OCI-LY3 (cell line): ENCODE data around the gene PIP5K1C.

Source experiments
- H2AFZ ChIP-seq: fragments of 200-600, 300-600 bp; shearing (Covaris generic); 2 replicates; pipeline ENCODE4 v1.6.0; 2014; ENCODE audit warnings: antibody characterized with exemption, low read depth, low read length
- H3K27ac ChIP-seq: fragments of 200-600, 300-600 bp; sonication (generic); 2 replicates; pipeline ENCODE4 v1.5.1; 2014; ENCODE audit warnings: mild to moderate bottlenecking, low read length, moderate library complexity, mixed read lengths
- H3K27me3 ChIP-seq: fragments of 200-600, 300-600 bp; sonication (generic); 2 replicates; pipeline ENCODE4 v1.6.1; 2014; ENCODE audit warnings: low read depth, low read length, mixed read lengths
- H3K36me3 ChIP-seq: fragments of 200-600, 300-600 bp; sonication (generic); replicated peaks from 2 replicates; pipeline ENCODE3; 2014; ENCODE audit warnings: low read depth, low read length, mixed read lengths
- H3K4me1 ChIP-seq: fragments of 300-600, 200-600 bp; sonication (generic); 2 replicates; pipeline ENCODE4 v1.6.1; 2014; ENCODE audit warnings: low read length, mixed read lengths
- H3K4me2 ChIP-seq: fragments of 200-600, 300-600 bp; sonication (generic); 2 replicates; pipeline ENCODE4 v1.6.1; 2014; ENCODE audit warnings: low read length, mixed read lengths
- H3K4me3 ChIP-seq: fragments of 300-600, 200-600 bp; sonication (generic); 2 replicates; pipeline ENCODE4 v1.5.1; 2014; ENCODE audit warnings: antibody characterized with exemption, mild to moderate bottlenecking, low read length, moderate library complexity
- H3K79me2 ChIP-seq: fragments of 300-600, 200-600 bp; shearing (Covaris generic); 2 replicates; pipeline ENCODE4 v1.6.1; 2014; ENCODE audit warnings: mild to moderate bottlenecking, low read length, mixed read lengths
- H3K9ac ChIP-seq: fragments of 300-600, 200-600 bp; shearing (Covaris generic); 2 replicates; pipeline ENCODE4 v1.6.0; 2014; ENCODE audit warnings: mild to moderate bottlenecking, low read length, moderate library complexity
- H3K9me3 ChIP-seq: fragments of 200-600, 300-600 bp; shearing (Covaris generic); 2 replicates; pipeline ENCODE4 v1.6.1; 2014; ENCODE audit warnings: low read length, mixed read lengths; ENCODE audit not compliant: insufficient read depth
- H4K20me1 ChIP-seq: fragments of 200-600, 300-600 bp; sonication (generic); 2 replicates; pipeline ENCODE4 v1.6.1; 2016; ENCODE audit warnings: low read length, mixed read lengths; ENCODE audit not compliant: insufficient read depth
- EZH2phosphoT487 ChIP-seq: fragments of 200-600 bp; shearing (Covaris generic); IDR thresholded peaks from 2 replicates; pipeline ENCODE4 v1.6.1; 2018; ENCODE audit warnings: antibody characterized with exemption, mixed run types, low read depth
- TF ChIP-seq, protein P1 (sequence below): fragments of 200-600, 300-600 bp; sonication (generic); IDR thresholded peaks from 2 replicates; pipeline ENCODE4 v1.5.1; 2014; ENCODE audit warnings: antibody characterized with exemption, low read length, low read depth

PIP5K1C gene

DNA sequence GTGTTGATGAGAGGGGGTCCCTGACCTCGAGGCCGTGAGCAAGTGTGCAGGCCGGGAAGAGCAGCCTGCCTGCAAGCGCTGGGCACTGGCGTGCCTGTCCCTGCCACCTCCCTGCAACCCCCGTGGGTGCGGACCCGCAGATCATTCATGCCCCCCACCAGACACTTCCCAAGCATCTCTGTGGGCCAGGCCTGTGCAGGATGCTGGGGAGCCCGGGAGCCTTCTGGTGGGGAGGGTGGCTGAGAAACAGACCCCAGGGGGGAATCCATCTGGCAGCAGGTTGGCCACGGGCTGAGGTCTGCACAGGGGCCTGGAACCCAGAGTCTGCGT lies 55.2 kb downstream of the PIP5K1C start:
- Histone ChIP-seq H3K4me1 (no peaks in the 10 kb centered on the region), H3K79me2 (no peaks in the 10 kb centered on the region), H2AFZ (no peak overlapping the region), H3K9me3 (no peaks in the 10 kb centered on the region), H3K27ac (no peak overlapping the region), H3K36me3 (peaks cover 14% of the 10 kb centered on the region), H3K9ac (no peak overlapping the region), H3K4me3 (no peak overlapping the region), H4K20me1 (no peaks in the 10 kb centered on the region; the same call in 1 of the 2 replicates), H3K27me3 (no peaks in the 10 kb centered on the region), H3K4me2 (no peak overlapping the region)
- TF ChIP-seq, protein P1, sequence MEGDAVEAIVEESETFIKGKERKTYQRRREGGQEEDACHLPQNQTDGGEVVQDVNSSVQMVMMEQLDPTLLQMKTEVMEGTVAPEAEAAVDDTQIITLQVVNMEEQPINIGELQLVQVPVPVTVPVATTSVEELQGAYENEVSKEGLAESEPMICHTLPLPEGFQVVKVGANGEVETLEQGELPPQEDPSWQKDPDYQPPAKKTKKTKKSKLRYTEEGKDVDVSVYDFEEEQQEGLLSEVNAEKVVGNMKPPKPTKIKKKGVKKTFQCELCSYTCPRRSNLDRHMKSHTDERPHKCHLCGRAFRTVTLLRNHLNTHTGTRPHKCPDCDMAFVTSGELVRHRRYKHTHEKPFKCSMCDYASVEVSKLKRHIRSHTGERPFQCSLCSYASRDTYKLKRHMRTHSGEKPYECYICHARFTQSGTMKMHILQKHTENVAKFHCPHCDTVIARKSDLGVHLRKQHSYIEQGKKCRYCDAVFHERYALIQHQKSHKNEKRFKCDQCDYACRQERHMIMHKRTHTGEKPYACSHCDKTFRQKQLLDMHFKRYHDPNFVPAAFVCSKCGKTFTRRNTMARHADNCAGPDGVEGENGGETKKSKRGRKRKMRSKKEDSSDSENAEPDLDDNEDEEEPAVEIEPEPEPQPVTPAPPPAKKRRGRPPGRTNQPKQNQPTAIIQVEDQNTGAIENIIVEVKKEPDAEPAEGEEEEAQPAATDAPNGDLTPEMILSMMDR, result no peak
- no peak for TF ChIP-seq EZH2phosphoT487

DNA sequence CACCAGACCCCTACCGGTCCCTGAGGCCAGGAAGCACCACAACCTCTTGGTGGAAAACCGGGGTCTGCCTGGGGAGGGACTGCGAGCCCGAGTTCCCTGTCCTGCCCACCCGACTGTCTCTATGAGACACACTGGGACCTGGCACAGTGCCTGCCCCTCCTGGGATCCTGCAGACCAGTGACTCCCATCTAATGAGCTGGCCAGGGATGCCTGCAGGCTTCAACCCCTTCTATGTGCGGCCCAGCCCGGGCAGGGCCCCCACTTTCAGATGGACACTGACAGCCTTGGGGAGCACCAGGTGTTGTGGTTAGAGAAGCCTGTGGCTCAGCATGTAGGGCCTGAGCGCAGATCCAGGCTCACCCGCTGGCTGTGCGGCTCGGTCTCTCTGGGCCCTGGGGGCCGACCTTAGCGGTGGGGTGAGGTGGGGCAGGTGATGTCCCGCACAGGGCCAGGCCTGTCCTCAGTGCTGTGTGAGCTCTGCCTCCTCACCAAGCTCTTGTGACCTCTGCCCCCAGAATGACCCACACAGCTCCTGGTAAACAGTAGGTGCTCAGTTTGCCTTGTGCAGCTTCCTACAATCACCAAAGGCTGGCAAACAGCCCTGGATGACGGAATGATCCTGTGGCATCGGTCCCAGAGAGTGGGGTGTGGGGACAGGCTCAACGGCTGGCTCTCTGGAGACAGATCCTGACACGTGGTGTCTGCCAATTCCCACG lies 55.8 kb downstream of the PIP5K1C start:
- Histone ChIP-seq H3K4me1 (no peaks in the 10 kb centered on the region), H3K79me2 (no peaks in the 10 kb centered on the region), H3K36me3 (peaks cover 18% of the 10 kb centered on the region), H3K27ac (no peak overlapping the region), H4K20me1 (no peaks in the 10 kb centered on the region; the same call in 1 of the 2 replicates), H3K9ac (no peak overlapping the region), H3K4me2 (no peak overlapping the region), H3K9me3 (no peaks in the 10 kb centered on the region), H3K27me3 (no peaks in the 10 kb centered on the region), H3K4me3 (no peak overlapping the region), H2AFZ (no peak overlapping the region)
- TF ChIP-seq, protein P1, result no peak
- no peak for TF ChIP-seq EZH2phosphoT487

DNA sequence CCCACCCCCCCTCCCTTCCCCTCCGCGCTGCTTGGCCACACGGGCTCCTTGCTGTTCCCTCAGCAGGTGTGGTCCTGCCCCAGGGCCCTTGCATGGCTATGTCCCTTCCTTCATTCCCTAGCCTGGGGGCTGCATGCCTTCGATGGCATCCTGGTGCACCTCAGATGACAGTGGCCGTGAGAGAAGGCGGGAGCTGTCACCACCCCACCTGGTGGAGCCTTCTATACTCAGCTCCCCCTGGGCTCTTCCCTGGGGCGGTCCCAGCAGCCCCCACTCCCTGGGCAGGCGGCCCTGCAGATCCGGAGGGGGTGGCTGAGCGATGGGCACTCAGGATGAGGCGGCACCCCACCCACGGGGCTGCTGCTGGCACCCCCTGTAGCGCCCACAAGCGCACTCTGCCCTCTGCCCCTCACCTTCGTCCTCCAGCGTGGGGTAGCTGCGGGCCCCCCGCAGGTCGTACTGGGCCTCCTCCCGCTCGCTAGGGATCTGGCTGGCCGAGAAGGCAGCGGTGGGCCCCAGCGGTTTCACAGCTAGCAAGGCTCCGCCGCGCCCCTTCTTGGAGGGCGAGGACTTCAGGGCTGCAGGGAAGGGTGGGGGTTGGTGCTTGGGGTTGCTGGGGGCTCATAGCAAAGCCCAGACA lies 56.5 kb downstream of the PIP5K1C start:
- Histone ChIP-seq H2AFZ (no peak overlapping the region), H3K27ac (no peak overlapping the region), H3K9ac (no peak overlapping the region), H3K79me2 (no peaks in the 10 kb centered on the region), H3K4me3 (no peak overlapping the region), H3K4me2 (no peak overlapping the region), H3K27me3 (no peaks in the 10 kb centered on the region), H3K4me1 (no peaks in the 10 kb centered on the region), H4K20me1 (no peaks in the 10 kb centered on the region; the same call in 1 of the 2 replicates), H3K9me3 (no peaks in the 10 kb centered on the region), H3K36me3 (peaks cover 18% of the 10 kb centered on the region)
- TF ChIP-seq, protein P1, result no peak
- TF ChIP-seq EZH2phosphoT487, result no peak

GRCh38 chr19:3642987-3643673 lies 57.1 kb downstream of the PIP5K1C start:
- H4K20me1 ChIP-seq, result no peaks in the 10 kb centered on the region; the same call in 1 of the 2 replicates

More at GRCh38 chr19:3642987-3643673, 57.1 kb downstream of the PIP5K1C start:
- Histone ChIP-seq H3K79me2 (no peaks in the 10 kb centered on the region), H2AFZ (no peak overlapping the region), H3K27me3 (no peaks in the 10 kb centered on the region), H3K9ac (no peak overlapping the region), H3K27ac (no peak overlapping the region), H3K4me2 (no peak overlapping the region), H3K36me3 (peaks cover 18% of the 10 kb centered on the region), H3K4me1 (no peaks in the 10 kb centered on the region), H3K4me3 (no peak overlapping the region), H3K9me3 (no peaks in the 10 kb centered on the region)
- TF ChIP-seq, protein P1, result no peak
- no peak for TF ChIP-seq EZH2phosphoT487
